C4-2B (cell line): ENCODE results near the gene MVK.

Experiments used
- ZFX ChIP-seq: fragments of 450-650 bp; IDR thresholded peaks from 2 replicates; pipeline ENCODE4 v1.6.1; 2017
- TF ChIP-seq, protein P1 (sequence below): fragments of 450-650 bp; conservative IDR thresholded peaks from 2 replicates; pipeline ENCODE4 v1.5.1; 2017; ENCODE audit warnings: mild to moderate bottlenecking

DNA sequence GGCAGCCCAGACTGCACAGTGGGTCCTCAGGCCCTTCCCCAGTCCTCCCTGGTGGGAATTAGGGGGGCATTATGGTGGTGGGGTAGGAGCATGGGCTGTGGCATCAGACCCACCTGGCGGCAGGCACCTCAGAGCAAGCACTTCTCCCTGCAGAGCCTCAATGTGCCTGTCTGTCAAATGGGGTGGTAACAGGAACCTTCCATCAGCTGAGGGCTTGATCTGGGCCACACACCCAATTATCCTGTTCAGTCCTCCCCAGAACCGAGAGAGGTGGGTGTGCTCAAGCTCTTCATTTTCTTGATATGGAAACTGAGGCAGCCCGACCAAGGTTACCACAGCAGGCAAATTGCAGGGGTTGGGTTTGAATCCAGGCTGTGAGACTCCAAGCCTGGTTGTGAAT is 38.4 kb downstream of the MVK start:
- TF ChIP-seq, protein P1, sequence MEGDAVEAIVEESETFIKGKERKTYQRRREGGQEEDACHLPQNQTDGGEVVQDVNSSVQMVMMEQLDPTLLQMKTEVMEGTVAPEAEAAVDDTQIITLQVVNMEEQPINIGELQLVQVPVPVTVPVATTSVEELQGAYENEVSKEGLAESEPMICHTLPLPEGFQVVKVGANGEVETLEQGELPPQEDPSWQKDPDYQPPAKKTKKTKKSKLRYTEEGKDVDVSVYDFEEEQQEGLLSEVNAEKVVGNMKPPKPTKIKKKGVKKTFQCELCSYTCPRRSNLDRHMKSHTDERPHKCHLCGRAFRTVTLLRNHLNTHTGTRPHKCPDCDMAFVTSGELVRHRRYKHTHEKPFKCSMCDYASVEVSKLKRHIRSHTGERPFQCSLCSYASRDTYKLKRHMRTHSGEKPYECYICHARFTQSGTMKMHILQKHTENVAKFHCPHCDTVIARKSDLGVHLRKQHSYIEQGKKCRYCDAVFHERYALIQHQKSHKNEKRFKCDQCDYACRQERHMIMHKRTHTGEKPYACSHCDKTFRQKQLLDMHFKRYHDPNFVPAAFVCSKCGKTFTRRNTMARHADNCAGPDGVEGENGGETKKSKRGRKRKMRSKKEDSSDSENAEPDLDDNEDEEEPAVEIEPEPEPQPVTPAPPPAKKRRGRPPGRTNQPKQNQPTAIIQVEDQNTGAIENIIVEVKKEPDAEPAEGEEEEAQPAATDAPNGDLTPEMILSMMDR, result no peak
- TF ChIP-seq ZFX, result no peak
